Progenitor cell of endocrine pancreas (in vitro differentiated cells): ENCODE data around the gene BAIAP3. TPM values are rescaled to one million over a fixed set of nuclear protein-coding genes. Genes with fewer than 3 reads are reported as not detected.

Experiments
- DNase-seq: peaks from one replicate; pipeline ENCODE4 v3.0.0; 2021; ENCODE audit warnings: low spot score; ENCODE audit not compliant: unreplicated experiment
- H3K27ac Mint-ChIP-seq: 2 replicates; pipeline ENCODE4 v1.8.0; 2021; ENCODE audit warnings: mild to moderate bottlenecking, moderate library complexity, mixed read lengths
- H3K27me3 Mint-ChIP-seq: 2 replicates; pipeline ENCODE4 v1.8.0; 2021; ENCODE audit warnings: mixed read lengths
- H3K36me3 Mint-ChIP-seq: 2 replicates; pipeline ENCODE4 v1.8.0; 2022; ENCODE audit warnings: mixed read lengths; ENCODE audit not compliant: insufficient read depth
- H3K4me1 Mint-ChIP-seq: 2 replicates; pipeline ENCODE4 v1.8.0; 2021; ENCODE audit warnings: low read depth, mixed read lengths
- H3K4me3 Mint-ChIP-seq: 2 replicates; pipeline ENCODE4 v1.8.0; 2021; ENCODE audit warnings: low read depth, mild to moderate bottlenecking, moderate library complexity, mixed read lengths
- H3K9me3 Mint-ChIP-seq: 2 replicates; pipeline ENCODE4 v1.8.0; 2021; ENCODE audit warnings: low read depth, mixed read lengths
- total RNA-seq: library from RNA; stranded (reverse); gene quantifications from 2 replicates; pipeline ENCODE4 v1.2.1, GENCODE V29; 2021
- TF ChIP-seq, protein P1 (sequence below): fragments of 200-600 bp; sonication (generic); IDR thresholded peaks from one replicate; pipeline ENCODE4 v1.5.0; 2021; ENCODE audit warnings: antibody characterized with exemption, mild to moderate bottlenecking; ENCODE audit not compliant: unreplicated experiment

Gene BAIAP3
- total RNA-seq, 1 donor from 2014 or later: 17.5 TPM

DNA sequence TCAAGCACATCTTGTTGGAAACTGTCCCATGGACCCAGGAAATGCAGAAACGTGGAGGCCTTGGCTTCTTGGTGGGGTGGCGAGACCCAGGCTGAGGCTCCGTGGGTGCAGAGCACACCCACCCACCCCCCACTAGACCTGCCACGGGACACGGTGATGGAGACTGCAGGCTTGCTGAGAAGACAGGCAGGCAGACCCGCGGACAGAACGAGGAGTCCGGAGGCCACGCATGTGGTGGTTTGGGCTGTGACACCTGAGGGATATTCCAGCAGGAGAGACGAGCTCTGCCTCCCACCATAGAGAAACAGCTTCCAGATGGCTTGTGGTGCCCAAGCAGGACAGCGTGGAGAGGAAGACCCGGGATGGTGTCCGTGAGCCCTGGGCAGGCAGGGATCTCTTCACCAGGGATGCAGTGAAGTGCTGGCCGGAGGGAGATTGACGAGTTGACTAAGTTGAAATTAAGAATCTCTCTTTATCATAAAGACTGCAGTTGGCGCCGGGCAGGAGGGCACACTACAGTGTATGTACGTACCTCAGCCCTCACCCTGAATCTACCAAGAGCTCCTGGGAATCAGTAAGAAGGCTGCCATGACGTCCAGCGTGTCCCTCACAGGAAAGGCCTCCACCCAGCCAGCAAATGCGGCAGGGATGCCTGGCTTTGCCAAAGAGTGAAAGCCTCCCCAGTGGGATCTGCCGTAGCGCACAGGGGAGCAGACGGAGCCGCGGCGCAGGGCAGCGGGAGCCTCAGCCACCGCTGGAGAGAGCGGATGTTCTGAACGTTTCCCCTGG, 15.8 kb upstream of the BAIAP3 start:
- no peak for DNase-seq
- H3K27me3 Mint-ChIP-seq: no peaks in the 10 kb centered on the region
- H3K9me3 Mint-ChIP-seq: no peaks in the 10 kb centered on the region
- H3K36me3 Mint-ChIP-seq: peaks cover 14% of the 10 kb centered on the region
- no peak overlapping the region for H3K27ac Mint-ChIP-seq
- H3K4me1 Mint-ChIP-seq: peaks cover 3% of the 10 kb centered on the region
- H3K4me3 Mint-ChIP-seq: no peak overlapping the region
- TF ChIP-seq, protein P1, sequence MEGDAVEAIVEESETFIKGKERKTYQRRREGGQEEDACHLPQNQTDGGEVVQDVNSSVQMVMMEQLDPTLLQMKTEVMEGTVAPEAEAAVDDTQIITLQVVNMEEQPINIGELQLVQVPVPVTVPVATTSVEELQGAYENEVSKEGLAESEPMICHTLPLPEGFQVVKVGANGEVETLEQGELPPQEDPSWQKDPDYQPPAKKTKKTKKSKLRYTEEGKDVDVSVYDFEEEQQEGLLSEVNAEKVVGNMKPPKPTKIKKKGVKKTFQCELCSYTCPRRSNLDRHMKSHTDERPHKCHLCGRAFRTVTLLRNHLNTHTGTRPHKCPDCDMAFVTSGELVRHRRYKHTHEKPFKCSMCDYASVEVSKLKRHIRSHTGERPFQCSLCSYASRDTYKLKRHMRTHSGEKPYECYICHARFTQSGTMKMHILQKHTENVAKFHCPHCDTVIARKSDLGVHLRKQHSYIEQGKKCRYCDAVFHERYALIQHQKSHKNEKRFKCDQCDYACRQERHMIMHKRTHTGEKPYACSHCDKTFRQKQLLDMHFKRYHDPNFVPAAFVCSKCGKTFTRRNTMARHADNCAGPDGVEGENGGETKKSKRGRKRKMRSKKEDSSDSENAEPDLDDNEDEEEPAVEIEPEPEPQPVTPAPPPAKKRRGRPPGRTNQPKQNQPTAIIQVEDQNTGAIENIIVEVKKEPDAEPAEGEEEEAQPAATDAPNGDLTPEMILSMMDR: no peak

DNA sequence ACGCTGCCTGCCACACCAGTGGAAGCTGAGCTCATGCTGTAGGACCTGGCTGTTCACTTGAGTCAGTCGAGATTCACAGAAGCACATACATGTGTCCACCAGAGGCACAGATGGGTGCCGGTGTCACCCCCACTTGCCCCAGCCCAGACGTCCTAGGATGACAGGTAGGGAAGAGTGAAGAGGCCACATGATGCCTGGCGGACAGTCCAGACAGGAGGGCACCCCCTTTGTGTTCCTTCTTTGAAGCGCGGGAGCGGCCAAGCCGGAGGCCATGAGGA, 15.2 kb upstream of the BAIAP3 start:
- H3K4me3 Mint-ChIP-seq: no peak overlapping the region
- H3K36me3 Mint-ChIP-seq: peaks cover 15% of the 10 kb centered on the region
- H3K27ac Mint-ChIP-seq: no peak overlapping the region

DNA sequence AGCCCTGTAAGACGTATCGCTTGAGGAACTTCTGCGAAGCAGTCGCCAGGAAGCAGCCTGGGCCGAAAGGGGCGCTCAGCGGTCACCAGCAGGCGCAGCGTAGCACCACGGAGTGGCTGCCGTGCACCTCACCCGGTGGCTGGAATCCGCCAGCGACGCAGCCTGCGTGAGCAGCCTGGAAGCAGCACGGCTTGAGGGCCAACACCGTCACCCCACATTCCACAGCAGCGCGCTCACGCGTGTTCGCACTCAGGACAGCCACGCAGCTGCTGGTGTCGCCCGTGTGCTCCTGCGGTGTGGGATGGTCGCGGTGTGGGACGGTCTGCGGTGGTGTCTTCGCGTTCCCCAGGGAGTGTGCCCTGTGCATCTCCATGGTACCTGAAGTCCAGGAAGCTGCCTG, 14.4 kb upstream of the BAIAP3 start:
- Mint-ChIP-seq H3K36me3 (peaks cover 17% of the 10 kb centered on the region), H3K27me3 (no peaks in the 10 kb centered on the region), H3K4me1 (no peaks in the 10 kb centered on the region), H3K27ac (peak overlapping the region; percentile 62), H3K4me3 (no peak overlapping the region), H3K9me3 (no peaks in the 10 kb centered on the region)
- TF ChIP-seq, protein P1: no peak
- DNase-seq: no peak

More for the DNA sequence above, 15.2 kb upstream of the BAIAP3 start:
- Mint-ChIP-seq H3K4me1 (peaks cover under 1% of the 10 kb centered on the region), H3K9me3 (no peaks in the 10 kb centered on the region), H3K27me3 (no peaks in the 10 kb centered on the region)
- DNase-seq: no peak
- TF ChIP-seq, protein P1: no peak

DNA sequence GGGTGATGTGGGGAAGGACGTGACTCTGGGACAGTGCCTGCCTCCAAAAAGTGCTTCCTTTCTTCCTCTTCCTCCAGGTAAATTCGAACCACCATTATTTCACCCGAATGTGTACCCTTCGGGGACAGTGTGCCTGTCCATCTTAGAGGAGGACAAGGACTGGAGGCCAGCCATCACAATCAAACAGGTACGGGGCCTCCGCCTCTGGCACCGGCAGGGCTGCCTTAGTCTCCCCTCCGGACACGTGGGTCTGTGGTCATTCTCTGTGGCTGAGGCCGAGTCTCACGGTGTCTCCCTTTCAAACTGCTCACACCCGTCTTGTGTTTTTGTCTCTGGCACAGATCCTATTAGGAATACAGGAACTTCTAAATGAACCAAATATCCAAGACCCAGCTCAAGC, 13.3 kb upstream of the BAIAP3 start:
- TF ChIP-seq, protein P1: no peak
- H3K27ac Mint-ChIP-seq: no peak overlapping the region
- no peaks in the 10 kb centered on the region for H3K4me1 Mint-ChIP-seq
- H3K4me3 Mint-ChIP-seq: no peak overlapping the region
- peaks cover 18% of the 10 kb centered on the region for H3K36me3 Mint-ChIP-seq
- no peaks in the 10 kb centered on the region for H3K9me3 Mint-ChIP-seq
- H3K27me3 Mint-ChIP-seq: no peaks in the 10 kb centered on the region
- DNase-seq: no peak

DNA sequence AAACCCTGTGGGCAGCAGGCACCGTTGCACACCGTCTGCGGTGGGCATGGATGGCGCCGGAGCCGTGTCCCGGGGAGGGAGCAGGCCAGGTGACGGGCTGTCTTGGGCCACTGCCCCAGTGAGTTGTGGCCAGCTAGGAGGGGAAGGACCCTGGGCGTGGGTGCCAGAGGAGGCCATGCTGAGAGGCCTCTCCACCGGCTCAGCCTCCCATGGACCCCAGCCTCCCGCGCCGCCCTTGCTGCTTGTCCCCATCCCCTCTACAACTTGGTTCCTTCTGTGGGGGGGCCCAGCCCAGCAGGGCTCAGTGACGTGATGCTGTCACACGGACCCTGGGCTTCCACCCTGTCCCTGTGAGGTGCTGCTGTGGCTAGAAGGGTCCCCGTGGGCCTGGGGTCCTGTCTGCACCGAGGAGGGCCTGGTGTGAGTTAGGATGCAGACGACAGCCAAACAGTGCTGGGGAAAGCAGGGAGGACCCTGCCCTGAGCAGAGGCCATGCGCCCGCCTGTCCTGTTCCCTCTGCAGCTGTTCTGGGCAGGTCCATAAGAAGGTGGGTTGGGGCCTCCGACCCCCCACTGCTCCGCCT, 12.7 kb upstream of the BAIAP3 start:
- Mint-ChIP-seq H3K27me3 (no peaks in the 10 kb centered on the region), H3K27ac (no peak overlapping the region), H3K36me3 (peaks cover 20% of the 10 kb centered on the region), H3K4me3 (no peak overlapping the region), H3K4me1 (no peaks in the 10 kb centered on the region), H3K9me3 (no peaks in the 10 kb centered on the region)
- no peak for DNase-seq
- TF ChIP-seq, protein P1: no peak
